B cell (primary cell): ENCODE results near the gene MYRFL. TPM values are rescaled to one million over a fixed set of nuclear protein-coding genes. Genes with fewer than 3 reads are reported as not detected.

ENCODE experiments used
- ATAC-seq: fragments of 200-7000 bp; cut with Tn5 transposase; one replicate; pipeline ENCODE4 v1.10.0; 2021; ENCODE audit warnings: low read depth, mild to moderate bottlenecking, moderate number of reproducible peaks, moderate library complexity
- CTCF ChIA-PET: fragments of 350-600 bp; sonication (Branson Sonifier 250); formaldehyde crosslinking; loops from one replicate; lab custom pipeline; 2021; ENCODE audit warnings: antibody characterized with exemption, inconsistent platforms; lab: Charles Lee
- POLR2A ChIA-PET: fragments of 350-600 bp; sonication (Branson Sonifier 250); formaldehyde crosslinking; loops from one replicate; lab custom pipeline; 2021; ENCODE audit warnings: antibody characterized with exemption; lab: Charles Lee
- DNase-seq: peaks from one replicate; pipeline ENCODE4 v3.0.0; 2013
- H2AFZ ChIP-seq: 2 replicates; pipeline ENCODE4 v1.6.1; 2012; ENCODE audit warnings: mild to moderate bottlenecking, low read depth, low read length; ENCODE audit not compliant: insufficient read depth, poor library complexity, severe bottlenecking
- H3K27ac ChIP-seq, 2 donors: 1 replicate in 1 of 2; 2 replicates in 1 of 2; pipeline ENCODE4 v1.5.1; 2012 to 2013; ENCODE audit warnings: low read length in 2 of 2, mild to moderate bottlenecking in 2 of 2, moderate library complexity in 1 of 2
- H3K27me3 ChIP-seq, 4 experiments: fragments of 200-600 bp in 1 of 4; sonication (generic) in 1 of 4; replicated peaks in 1 of 4; 1 replicate in 2 of 4; 2 replicates in 2 of 4; pipeline versions ENCODE4 v1.6.1 to v1.7.0; 2013 to 2016; ENCODE audit warnings: low read length in 3 of 4, mild to moderate bottlenecking in 2 of 4, mixed read lengths in 1 of 4, moderate library complexity in 1 of 4; ENCODE audit not compliant: insufficient read depth in 4 of 4, control insufficient read depth in 3 of 4; ENCODE audit errors: control extremely low read depth in 1 of 4
- H3K36me3 ChIP-seq, 2 experiments: replicated peaks in 1 of 2; 1 replicate in 1 of 2; 2 replicates in 1 of 2; pipeline versions ENCODE4 v1.6.1 to v1.7.1; 2013; ENCODE audit warnings: low read length in 1 of 2; ENCODE audit not compliant: insufficient read depth in 2 of 2, control insufficient read depth in 1 of 2; ENCODE audit errors: control extremely low read depth in 1 of 2, extremely low read depth in 1 of 2
- H3K4me1 ChIP-seq, 2 donors: fragments of 200-600 bp in 1 of 2; sonication (generic) in 1 of 2; 1 replicate in 1 of 2; 2 replicates in 1 of 2; pipeline versions ENCODE4 v1.5.1 to v1.6.1; 2013 to 2017; ENCODE audit warnings: low read length in 2 of 2; ENCODE audit not compliant: control insufficient read depth in 2 of 2, insufficient read depth in 2 of 2
- H3K4me2 ChIP-seq: replicated peaks from 2 replicates; pipeline ENCODE3; 2012; ENCODE audit warnings: mild to moderate bottlenecking, low read depth, low read length; ENCODE audit not compliant: poor library complexity, severe bottlenecking
- H3K4me3 ChIP-seq, 5 experiments: fragments of 200-600 bp in 1 of 5; sonication (generic) in 1 of 5; 1 replicate in 3 of 5; 2 replicates in 2 of 5; pipeline versions ENCODE4 v1.5.1 to v1.7.0; 2011 to 2016; ENCODE audit warnings: low read length in 4 of 5, mild to moderate bottlenecking in 4 of 5, low read depth in 2 of 5, control low read depth in 1 of 5, moderate library complexity in 1 of 5; ENCODE audit not compliant: insufficient read depth in 1 of 5; ENCODE audit errors: control extremely low read depth in 1 of 5, extremely low read depth in 1 of 5
- H3K79me2 ChIP-seq: fragments of 200-600 bp; sonication (generic); one replicate; pipeline ENCODE4 v1.6.0; 2016; ENCODE audit warnings: low read length; ENCODE audit not compliant: control insufficient read depth, insufficient read depth
- H3K9ac ChIP-seq: fragments of 200-600 bp; sonication (generic); 2 replicates; pipeline ENCODE4 v1.6.1; 2017; ENCODE audit warnings: mild to moderate bottlenecking, low read length, moderate library complexity
- H3K9me3 ChIP-seq, 3 donors: one replicate each; pipeline versions ENCODE4 v1.6.1 to v1.7.1; 2013; ENCODE audit warnings: low read length in 2 of 3; ENCODE audit not compliant: control insufficient read depth in 2 of 3, insufficient read depth in 1 of 3; ENCODE audit errors: control extremely low read depth in 1 of 3
- H4K20me1 ChIP-seq: 2 replicates; pipeline ENCODE4 v1.6.0; 2012; ENCODE audit warnings: mild to moderate bottlenecking, low read length; ENCODE audit not compliant: insufficient read depth, control insufficient read depth, poor library complexity, severe bottlenecking
- H3K27ac Mint-ChIP-seq: one replicate; pipeline ENCODE4 v1.8.0; 2021; ENCODE audit warnings: mixed read lengths
- H3K27me3 Mint-ChIP-seq: one replicate; pipeline ENCODE4 v1.8.0; 2021; ENCODE audit warnings: mixed read lengths
- H3K4me1 Mint-ChIP-seq: one replicate; pipeline ENCODE4 v1.8.0; 2021; ENCODE audit warnings: mixed read lengths
- H3K4me3 Mint-ChIP-seq: one replicate; pipeline ENCODE4 v1.8.0; 2021; ENCODE audit warnings: mixed read lengths
- H3K9me3 Mint-ChIP-seq: one replicate; pipeline ENCODE4 v1.8.0; 2022; ENCODE audit warnings: mixed read lengths; ENCODE audit not compliant: insufficient read depth
- EZH2 ChIP-seq: IDR thresholded peaks from 2 replicates; pipeline ENCODE4 v1.6.1; 2012; ENCODE audit warnings: borderline replicate concordance, low read depth, mild to moderate bottlenecking, moderate library complexity, low read length; ENCODE audit not compliant: insufficient read depth, poor library complexity, severe bottlenecking
- WGBS: methylation state at CpG from one replicate; pipeline ENCODE4 v1.1.5; 2013; ENCODE audit warnings: missing lambda C conversion rate; ENCODE audit not compliant: insufficient coverage; 5-methylcytosine and 5-hydroxymethylcytosine counted together
- intact Hi-C: fragments of 100-400 bp; cut with micrococcal nuclease; formaldehyde crosslinking; loops from one replicate; pipeline ENCODE4 v1.10.0; 2022
- polyA plus RNA-seq: library from polyadenylated mRNA; depleted of rRNA; stranded (reverse); fragments of >200 nt; gene quantifications from 2 replicates; pipeline ENCODE4 v1.2.3, GENCODE V29; 2012
- total RNA-seq, 2 donors: library from RNA; stranded (reverse); fragments of 120-200 nt in 1 of 2; gene quantifications; 1 replicate in 1 of 2; 2 replicates in 1 of 2; pipeline versions ENCODE4 v1.2.3 to v1.2.4, GENCODE V29; 2013 to 2022
- TF ChIP-seq, protein P1 (sequence below): fragments of 200-600 bp; IDR thresholded peaks from one replicate; pipeline ENCODE4 v1.8.0; 2022; ENCODE audit warnings: antibody characterized with exemption, mild to moderate bottlenecking

Gene MYRFL
- total and polyA plus RNA-seq, 2 donors (not counting 1 experiment from before 2014, with no cell fraction given), result 0.28 TPM; not detected in 1

DNA sequence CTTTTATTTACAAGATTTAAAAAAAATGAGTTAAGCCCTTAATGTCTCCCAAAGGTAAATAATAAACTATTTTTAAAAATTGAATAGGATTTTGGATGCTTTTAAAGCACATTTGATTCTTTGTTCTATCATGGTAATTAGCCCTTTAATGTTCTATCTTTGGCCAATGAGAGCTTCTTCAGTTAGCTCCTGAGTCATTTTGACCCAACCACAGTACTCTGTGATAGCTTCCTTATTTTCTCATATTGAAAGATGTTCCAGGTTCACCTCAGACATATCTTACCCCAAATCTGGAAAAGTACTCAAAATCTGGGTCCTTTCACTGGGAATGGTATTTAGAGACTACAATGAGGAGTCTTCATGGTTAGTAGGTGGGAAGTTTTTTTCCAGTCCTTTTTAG is 98.0 kb downstream of the MYRFL start:
- no peaks in the 10 kb centered on the region for H3K9me3 Mint-ChIP-seq
- no peak overlapping the region for H3K27ac Mint-ChIP-seq
- no peak for ATAC-seq
- ChIA-PET CTCF (interaction anchor here (0.5 to 1.0 kb wide), 2 partner anchors 22 to 394 kb away, joined by 3 to 8 read pairs; no protein-coding TSS in a partner anchor), POLR2A (no interaction called here)
- no peak overlapping the region for H3K4me2 ChIP-seq
- no peaks in the 10 kb centered on the region for H3K27me3 ChIP-seq
- H3K9me3 ChIP-seq, result no peaks in the 10 kb centered on the region
- no peaks in the 10 kb centered on the region for H3K36me3 ChIP-seq
- H2AFZ ChIP-seq, result no peak overlapping the region
- H3K79me2 ChIP-seq, result no peaks in the 10 kb centered on the region
- TF ChIP-seq EZH2, result no peak
- TF ChIP-seq, protein P1, sequence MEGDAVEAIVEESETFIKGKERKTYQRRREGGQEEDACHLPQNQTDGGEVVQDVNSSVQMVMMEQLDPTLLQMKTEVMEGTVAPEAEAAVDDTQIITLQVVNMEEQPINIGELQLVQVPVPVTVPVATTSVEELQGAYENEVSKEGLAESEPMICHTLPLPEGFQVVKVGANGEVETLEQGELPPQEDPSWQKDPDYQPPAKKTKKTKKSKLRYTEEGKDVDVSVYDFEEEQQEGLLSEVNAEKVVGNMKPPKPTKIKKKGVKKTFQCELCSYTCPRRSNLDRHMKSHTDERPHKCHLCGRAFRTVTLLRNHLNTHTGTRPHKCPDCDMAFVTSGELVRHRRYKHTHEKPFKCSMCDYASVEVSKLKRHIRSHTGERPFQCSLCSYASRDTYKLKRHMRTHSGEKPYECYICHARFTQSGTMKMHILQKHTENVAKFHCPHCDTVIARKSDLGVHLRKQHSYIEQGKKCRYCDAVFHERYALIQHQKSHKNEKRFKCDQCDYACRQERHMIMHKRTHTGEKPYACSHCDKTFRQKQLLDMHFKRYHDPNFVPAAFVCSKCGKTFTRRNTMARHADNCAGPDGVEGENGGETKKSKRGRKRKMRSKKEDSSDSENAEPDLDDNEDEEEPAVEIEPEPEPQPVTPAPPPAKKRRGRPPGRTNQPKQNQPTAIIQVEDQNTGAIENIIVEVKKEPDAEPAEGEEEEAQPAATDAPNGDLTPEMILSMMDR, result no peak
- no peak overlapping the region for H3K4me3 Mint-ChIP-seq
- peaks cover 5 to 14% of the 10 kb centered on the region in 2 donors for H3K4me1 ChIP-seq
- no peak overlapping the region for H3K27ac ChIP-seq
- intact Hi-C loops, result no loop called here
- H3K9ac ChIP-seq, result no peak overlapping the region
- no peaks in the 10 kb centered on the region for H3K27me3 Mint-ChIP-seq
- DNase-seq, result no peak
- peaks cover 5% of the 10 kb centered on the region for H3K4me1 Mint-ChIP-seq
- no peak overlapping the region for H3K4me3 ChIP-seq
- no peaks in the 10 kb centered on the region for H4K20me1 ChIP-seq

DNA sequence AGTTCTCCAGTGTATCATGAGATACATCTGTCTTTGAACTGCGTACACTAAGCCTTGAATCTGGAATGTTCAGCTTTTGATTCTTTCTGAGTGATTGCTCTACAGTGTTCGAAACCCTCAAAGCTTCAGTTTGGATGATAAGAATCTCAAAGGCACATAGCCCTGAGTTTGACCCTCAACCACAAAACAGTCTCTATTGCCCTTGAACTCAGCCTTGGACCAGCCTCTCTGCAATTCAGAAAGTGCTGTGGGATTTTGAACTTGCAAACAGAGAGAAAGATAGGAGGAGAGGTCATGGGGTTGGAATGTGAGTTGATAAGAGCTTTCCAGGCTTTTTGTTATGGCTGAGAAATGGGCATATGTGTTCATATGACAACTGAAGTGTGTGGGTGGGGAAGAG is 100.3 kb downstream of the MYRFL start:
- ATAC-seq (no peak), DNase-seq (no peak)
- H3K36me3 ChIP-seq, result no peaks in the 10 kb centered on the region
- H3K4me3 ChIP-seq, result no peak overlapping the region
- no peak overlapping the region for H3K9ac ChIP-seq
- Mint-ChIP-seq H3K4me1 (peaks cover 5% of the 10 kb centered on the region), H3K27me3 (no peaks in the 10 kb centered on the region), H3K9me3 (no peaks in the 10 kb centered on the region), H3K27ac (no peak overlapping the region), H3K4me3 (no peak overlapping the region)
- peaks cover 5 to 14% of the 10 kb centered on the region in 2 donors for H3K4me1 ChIP-seq
- no peak for TF ChIP-seq EZH2
- TF ChIP-seq, protein P1, result no peak
- H4K20me1 ChIP-seq, result no peaks in the 10 kb centered on the region
- WGBS, result 100% methylated on average over 1 of the region's 2 CpGs
- no peak overlapping the region for H2AFZ ChIP-seq
- H3K27me3 ChIP-seq, result no peaks in the 10 kb centered on the region
- CTCF ChIA-PET, result no interaction called here
- H3K4me2 ChIP-seq, result no peak overlapping the region
- H3K79me2 ChIP-seq, result no peaks in the 10 kb centered on the region
- intact Hi-C loops, result no loop called here
- no peaks in the 10 kb centered on the region for H3K9me3 ChIP-seq
- POLR2A ChIA-PET, result no interaction called here
- H3K27ac ChIP-seq, result no peak overlapping the region
